Activated naive CD4-positive, alpha-beta T cell (primary cell): ENCODE measurements around the gene IFIT2.
"Not testable (repeated sequence)": the region's sequence is repeated elsewhere in the genome, so short reads cannot be mapped to it uniquely, and the experiment has no call there.

Experiments
- DNase-seq, 4 experiments: peaks; one replicate each; lab custom pipeline; 2025; lab: John Stamatoyannopoulos, UW

IFIT2 gene, protein sequence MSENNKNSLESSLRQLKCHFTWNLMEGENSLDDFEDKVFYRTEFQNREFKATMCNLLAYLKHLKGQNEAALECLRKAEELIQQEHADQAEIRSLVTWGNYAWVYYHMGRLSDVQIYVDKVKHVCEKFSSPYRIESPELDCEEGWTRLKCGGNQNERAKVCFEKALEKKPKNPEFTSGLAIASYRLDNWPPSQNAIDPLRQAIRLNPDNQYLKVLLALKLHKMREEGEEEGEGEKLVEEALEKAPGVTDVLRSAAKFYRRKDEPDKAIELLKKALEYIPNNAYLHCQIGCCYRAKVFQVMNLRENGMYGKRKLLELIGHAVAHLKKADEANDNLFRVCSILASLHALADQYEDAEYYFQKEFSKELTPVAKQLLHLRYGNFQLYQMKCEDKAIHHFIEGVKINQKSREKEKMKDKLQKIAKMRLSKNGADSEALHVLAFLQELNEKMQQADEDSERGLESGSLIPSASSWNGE

DNA sequence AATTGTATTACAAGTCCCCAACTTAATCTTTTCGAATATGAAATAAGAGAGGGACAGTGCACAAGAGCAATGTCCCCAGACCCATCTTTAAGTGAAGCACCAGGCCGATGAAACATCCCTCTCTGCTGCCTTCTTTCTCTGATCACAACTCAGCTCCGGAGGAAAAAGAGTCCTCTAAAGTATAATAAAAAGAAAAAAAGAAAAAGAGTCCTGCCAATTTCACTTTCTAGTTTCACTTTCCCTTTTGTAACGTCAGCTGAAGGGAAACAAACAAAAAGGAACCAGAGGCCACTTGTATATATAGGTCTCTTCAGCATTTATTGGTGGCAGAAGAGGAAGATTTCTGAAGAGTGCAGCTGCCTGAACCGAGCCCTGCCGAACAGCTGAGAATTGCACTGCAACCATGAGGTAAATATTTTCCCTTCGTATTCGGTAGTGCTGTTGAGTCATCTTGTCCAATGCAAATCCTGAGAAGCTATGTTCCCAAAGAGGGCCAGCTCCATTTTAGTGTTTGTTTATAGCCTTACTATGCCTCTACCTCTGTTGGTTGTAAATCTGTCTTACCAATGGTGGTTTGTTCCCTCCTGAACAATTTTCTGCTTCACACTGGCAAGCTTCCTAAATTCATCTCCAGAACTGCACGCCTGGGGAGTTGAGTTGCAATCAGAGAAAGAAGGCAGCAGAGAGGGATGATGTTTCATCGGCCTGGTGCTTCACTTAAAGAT lies at the start of gene IFIT2:
Gene IFIT2, plus strand, starts transcription at position 326 of the 725 bp plus-strand sequence. Its CDS starts 78 bp downstream, at position 404.
- no peak for DNase-seq

DNA sequence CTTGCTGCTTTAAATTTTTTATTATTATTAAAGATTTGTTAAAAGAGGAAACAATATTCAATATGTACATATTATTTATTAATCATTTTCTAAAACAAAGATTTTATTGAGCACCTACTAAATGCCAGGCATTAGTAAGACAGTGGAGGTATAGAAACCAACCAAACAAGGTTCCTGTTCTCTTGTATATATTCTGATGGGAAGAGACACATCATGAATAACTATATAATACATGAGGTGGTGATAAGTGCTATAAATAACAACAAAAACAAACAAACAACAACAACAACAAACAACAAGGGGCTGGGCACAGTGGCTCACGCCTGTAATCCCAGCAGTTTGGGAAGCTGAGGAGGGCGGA lies 49.6 kb upstream of the IFIT2 start:
- DNase-seq, result no peak

DNA sequence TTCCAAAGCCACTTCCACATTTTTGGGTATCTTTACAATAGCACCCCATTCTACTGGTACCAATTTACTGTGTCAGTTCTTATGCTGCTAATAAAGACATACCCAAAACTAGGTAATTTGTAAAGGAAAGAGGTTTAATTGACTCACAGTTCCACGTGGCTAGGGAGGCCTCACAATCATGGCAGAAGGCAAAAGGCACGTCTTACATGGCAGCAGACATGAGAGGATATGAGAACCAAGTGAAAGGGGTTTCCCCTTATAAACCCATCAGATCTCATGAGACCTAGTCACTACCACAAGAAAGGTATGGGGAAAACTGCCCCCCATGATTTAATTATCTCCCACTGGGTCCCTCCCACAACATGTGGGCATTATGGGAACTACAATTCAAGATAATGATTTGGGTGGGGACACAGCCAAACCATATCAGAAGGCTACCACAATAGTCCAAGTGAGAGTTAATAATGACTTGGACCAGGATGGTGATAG lies 46.7 kb upstream of the IFIT2 start:
- not testable (repeated sequence) for DNase-seq

DNA sequence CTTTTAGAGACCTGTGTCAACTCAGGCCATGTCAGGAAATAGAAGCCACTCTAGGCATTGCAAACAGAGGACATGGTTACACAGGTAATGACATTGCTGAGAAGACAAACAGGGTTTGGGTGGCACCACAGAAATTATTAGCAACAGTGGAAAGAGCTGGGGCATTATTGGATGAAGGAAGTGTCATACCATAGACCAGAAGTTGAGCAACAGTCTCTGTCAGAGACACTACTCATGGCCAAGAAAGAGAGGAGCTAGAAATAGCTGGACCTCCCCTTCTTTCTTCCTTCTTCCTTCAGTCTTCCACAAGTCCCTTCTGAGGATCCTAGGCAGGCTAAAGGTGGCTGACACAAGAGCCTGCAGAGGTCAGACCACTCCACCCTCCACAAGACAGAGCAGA lies 46.1 kb upstream of the IFIT2 start:
- no peak for DNase-seq

DNA sequence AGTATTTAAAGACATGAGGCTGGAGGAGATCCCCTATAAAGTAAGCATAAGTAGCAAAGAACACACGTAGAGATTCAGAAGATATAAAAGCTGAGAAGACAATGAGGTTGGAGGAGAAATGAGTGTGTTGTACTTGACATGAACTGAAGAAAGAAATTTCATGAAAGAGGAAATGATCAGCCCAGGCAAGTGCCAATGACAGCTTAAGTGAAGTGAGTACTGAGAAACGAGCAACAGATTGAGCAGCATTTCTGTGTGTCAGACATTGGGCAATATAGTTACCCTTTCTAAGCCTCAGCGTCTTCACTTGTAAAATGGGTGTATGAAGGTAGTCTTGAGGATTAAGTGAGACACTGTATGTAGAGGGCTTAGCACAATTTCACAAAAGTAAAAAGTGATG lies 45.5 kb upstream of the IFIT2 start:
- no peak for DNase-seq

DNA sequence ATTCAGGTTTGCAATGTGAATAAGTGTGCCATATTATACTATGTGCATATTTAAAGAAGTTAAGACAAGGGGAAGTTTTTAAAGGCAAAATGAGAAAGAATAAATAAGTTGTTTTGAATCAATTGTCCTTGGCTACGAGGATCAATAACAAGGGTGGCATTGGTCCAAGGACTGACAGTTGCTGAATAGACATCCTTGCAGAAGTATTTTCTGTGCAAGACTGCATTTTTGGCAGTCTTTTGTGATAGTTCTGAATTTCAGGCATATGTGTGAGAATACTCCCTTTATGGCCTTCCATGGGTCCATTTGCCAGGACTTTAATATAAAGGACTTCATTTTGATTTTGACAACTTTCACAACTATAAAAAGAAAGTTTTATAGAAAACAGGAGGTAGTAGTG lies 44.9 kb upstream of the IFIT2 start:
- no peak for DNase-seq

DNA sequence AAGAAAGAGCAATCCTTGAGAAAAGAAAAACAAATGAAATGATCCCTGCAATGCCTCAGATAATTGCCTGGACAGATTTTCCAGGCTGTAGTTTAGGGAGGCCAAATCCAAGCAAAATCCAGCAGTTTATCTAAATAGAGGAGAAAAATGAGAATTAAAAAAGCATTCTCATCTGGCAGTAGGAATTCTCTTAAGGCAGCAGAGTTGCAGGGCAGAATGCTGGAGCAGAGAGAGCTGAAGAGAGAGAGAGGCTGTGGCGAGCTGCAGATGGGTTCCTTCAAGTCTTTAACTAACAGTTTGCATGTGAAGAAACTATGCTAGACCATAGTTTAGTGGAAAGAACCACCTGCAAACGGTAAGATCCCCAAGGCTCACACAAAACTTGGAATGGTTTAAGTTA lies 44.3 kb upstream of the IFIT2 start:
- no peak for DNase-seq

DNA sequence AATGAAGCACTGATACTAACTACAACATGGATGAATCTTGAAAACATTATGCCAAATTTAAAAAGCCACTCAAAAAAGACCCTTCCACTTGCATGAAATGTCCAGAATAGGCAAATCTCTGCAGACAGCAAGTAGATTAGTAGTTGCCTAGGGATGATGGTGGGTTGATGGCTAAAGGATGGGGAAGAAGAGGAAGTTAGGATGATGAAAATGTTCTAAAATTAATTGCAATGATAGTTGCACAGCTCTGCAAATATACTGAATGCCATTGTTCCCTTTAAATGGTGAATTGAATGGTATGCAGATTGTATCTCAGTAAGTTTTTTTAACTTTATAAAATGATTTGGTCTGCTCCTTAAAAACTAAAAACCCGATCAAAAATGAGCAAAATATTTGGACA lies 43.0 kb upstream of the IFIT2 start:
- no peak for DNase-seq

DNA sequence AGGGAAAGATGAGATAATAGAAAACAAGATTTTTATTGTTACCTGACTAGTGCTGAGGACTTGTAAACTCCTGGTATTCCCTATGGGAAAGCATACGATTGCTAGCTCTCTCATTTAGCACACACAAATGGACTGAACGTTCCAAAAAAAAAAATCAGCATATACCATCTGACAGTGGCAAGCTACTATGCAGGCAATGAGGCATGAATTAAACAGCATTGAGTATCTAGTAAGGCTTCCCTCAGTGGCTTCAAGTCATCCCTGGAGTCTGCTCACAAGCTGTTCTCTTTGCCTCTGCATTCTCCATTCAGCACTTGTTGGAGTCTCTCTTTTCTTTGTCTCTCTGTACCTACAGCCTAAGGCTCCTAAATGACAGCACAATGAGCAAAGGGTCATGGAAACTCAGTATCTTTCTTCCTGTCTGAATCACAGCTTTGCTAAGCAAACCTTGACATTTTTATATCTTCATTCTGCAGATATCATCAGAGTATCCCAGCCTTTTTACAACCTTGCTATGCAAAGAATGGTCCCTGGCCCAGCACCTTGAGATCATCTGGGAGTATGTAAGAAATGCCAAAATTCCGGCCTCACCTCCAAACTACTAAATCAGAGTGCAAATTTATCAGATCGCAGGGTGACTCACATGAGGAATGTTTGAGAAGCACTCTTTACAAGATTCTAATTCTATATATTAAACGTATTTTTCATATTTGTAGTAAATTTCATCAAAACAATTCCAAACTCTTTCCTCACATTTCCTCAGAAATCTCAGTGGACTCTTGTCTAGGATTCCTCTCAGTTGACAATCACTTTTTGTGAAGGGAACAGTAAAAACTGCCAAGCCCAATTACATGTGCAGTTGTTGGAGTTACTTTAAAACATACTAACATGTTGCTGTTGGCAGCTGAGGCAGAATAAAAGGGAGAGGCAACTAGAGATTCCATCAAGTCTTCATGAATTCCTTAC lies 39.5 kb upstream of the IFIT2 start:
- no peak for DNase-seq

DNA sequence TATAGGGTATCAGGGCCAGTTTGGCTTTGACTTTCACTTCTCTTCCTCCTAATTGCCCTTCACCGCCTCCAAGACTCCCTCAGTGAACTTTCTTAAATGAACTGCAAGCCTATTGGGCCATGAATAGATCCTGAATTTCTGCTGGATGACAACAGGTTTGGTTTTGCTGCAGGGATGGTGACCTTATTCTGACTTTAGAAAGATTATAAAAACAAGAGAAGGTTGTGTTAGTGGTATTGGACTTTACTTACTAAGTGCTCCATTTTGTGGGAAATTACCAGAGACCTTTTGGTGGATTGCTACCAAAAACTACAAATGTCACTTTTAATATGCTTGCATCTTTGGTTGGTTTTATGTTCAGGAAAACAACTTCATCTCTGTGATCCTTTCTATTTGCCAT lies 38.8 kb upstream of the IFIT2 start:
- DNase-seq, result no peak

DNA sequence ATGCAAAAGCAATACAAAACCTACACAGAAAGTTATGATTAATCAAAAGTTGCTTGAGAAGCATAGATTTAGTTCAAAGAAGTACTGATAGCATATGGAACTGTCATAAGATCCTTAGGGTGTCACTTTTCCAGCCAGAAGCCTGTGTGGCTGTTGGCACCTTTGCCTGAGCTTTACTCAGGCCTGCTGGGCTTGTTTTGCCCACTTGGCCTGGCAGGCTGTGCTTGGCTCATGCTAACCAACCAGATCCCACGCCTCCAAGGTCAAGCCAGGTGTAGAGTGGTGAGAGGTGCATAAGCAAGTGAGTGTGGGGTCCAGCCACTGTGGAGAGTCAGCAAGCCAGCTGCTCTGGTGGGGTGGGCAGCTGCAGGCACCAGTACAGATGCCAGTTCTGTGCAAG lies 38.3 kb upstream of the IFIT2 start:
- no peak for DNase-seq

DNA sequence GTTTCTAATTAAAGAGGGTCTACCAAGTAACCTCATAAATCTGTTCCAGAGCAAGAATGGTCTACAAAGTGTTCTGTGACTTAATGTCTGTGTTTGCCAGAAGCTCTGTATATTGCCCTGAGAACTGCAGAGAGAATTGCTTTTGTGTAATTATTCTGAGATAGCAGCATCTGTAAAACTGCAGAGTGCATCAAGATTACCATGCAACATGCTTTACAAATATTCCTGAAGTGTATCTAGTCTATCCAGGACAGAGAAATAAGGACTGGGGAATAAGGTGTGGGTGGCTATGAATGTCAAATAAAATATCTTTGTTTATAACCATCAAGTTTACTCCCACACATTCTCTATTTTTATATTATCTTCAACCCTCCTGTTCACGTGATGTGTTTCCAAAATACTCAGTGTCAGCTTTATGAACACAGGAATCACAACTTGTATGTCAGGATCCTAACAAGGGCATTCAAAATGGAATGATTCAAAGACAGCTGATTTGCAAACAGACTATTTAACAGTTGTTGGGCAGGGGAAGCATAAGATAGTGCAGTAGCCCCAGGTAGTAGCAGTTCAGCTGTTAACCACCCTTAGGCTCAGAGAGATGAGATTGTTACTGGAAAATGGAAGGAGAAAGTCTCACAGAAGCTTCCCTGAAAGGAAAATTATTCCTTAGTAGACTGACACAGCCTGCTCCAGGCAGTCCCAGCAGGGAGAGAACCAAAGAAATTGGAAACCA lies 35.0 kb upstream of the IFIT2 start:
- no peak for DNase-seq

DNA sequence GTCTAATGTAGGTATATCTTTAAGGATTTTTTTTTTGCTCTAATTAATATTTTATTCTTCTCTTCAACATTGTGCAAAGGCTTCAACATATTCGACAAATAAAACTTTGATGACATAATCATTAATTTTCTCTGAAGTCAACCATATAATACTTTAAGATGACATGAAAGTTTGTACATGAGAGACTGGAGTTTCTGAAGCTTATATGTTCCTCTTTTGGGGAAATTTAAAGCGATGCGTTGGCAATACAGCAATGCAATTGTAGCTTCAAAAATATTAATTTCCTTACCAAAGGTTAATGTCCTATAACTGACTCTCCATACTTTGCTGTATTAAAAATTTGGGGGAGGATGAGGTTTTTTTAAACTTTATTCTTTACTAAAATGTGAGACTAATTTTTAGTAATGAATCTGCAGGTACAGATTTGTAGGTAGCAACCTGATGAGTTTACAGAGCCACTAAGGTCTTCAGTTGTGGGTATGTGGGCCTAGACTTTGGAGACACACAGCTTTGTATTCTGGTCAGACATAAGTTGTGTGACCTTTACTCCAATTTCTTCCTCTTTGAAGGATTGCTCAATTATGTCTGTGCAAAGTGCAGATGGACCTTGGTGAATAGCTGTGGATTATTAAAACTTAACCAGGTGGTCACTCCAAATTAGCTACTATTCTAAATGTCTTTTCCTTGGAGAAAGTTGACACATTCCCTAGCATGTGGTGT lies 32.3 kb upstream of the IFIT2 start:
- no peak for DNase-seq

DNA sequence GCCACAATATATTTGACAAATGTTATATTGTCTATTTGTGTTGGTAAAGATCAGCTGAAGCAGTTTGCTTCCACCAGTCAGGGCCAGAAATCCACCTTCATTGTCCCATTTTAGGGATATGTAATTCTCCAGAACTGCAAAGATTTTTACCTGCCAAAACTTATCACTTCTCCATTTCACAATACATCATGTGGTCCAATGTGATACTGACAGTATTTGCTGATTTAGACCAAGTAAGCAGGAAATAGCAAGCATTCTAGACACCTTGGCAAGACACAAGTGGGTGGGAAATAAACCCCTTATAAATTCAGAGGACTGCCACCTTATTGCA lies 31.7 kb upstream of the IFIT2 start:
- DNase-seq, result no peak

DNA sequence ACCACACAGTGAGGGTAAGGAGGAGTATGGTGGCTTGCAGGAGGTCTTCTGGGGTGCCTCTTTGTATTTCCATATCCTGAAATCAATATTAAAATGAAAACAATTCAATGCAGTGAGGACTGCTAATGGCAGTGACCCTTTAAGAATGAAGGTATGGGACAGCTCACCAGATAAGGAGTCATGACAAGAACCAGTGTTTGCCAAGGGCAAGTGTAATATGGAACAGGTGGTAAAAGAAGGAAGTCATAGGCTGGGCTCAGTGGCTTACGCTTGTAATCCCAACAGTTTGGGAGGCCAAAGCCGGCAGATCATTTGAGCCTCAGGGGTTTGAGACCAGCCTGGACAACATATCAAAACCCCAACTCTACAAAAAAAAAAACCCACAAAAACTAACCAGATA lies 30.3 kb upstream of the IFIT2 start:
- DNase-seq, result no peak

DNA sequence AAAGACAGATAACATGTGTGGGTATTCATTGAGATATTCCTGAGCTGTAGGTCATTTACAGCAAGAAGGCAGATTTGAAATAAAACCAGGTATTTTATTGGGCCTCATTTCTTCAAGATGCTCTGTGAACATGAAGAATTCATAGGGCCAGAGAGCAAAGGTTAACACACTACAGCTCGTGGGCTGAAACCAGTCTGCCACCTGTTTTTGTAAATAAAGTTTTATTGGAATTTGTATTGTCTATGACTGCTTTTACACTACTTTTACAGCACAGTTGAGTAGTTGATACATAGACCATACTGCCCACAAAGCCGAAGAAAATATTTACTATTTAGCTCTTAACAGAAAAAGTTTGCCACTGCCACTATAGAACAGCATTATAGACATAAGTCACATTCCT lies 28.2 kb upstream of the IFIT2 start:
- DNase-seq, result no peak

DNA sequence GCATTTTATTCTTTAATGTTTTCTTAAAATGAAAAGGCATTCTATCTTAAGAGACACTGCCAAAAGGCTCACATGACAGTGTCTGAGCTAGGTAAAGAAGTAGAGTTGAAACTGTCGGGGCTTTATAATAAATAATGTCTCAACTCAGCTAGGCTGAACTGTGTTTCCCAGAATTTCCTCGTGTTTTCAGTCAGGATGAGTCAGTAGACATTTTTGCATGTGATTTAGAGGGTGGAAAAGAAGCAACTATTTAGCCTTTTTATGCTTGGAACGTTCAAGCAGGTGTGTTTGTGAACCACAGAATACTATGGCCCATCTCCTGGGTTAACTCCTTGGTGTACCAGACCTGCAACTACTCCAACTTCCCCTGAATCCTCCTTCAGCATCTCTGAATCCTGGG lies 26.9 kb upstream of the IFIT2 start:
- DNase-seq, result no peak

DNA sequence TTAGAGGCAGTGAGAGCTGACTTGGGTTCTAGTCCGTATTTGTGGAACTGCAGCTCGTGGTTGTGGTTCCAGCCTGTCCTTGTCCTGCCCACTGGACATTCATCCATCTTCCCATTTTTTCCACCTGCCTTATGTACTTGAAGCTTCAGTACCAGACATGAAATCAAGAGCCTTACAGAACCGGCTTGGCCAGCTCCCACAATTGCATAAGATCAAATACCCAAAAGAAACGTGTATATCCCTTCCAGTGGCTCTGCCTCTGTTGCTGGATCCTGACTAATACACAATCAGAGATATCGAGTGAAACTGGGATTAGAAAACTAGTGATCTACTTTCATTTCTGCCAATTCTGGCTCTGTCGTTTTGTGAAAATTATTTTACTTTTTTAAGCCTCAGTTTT lies 26.5 kb upstream of the IFIT2 start:
- no peak for DNase-seq

DNA sequence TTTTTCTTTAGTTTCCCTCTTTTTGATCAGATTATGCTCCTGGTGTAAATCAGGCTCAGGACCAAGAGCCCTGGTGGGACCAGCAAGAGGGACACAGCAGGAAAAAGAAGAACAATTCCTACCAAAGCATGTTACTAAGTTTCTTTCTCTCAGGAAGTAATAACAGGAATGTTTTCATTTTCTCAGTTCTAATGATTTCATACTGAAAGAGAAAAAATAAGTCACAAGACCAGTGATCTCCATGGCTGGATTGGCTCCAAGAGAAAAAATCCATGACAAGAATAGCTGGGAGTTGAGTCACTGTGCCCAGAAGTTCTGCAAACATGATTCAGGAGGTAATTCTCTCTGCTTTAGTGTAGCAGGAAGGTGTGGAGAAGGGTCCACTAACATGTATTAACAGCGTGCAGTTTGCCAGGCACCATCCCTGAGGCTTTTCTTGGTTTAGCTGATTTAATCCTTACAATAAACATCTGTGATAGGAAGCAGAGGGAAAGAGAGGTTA lies 23.8 kb upstream of the IFIT2 start:
- no peak for DNase-seq

DNA sequence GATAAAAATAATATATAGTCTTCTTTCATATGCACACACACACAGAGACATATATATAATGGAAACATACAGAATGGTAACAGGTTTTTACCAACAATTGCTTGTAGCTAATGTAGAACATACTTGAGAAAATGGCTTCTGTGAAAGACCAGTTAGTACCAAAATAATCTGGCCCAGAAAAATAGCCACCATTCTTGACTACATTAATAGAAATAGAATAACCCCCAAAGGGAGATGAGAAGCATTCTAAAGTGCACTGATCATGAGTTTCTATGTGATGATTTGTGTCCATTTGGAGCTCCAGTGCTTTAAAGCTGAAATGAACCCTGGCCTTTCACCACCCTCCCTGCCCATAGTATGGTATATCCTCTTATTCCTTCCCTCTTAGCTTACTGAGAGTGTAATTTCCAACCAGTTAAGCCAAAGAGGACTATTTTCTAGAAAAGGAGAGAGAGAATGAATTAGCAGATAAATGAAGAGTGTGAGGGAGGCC lies 22.9 kb upstream of the IFIT2 start:
- no peak for DNase-seq
